Stimulated activated CD8-positive, alpha-beta memory T cell treated with anti-CD3 and anti-CD28 coated beads, Interleukin-12 subunit alpha, Interleukin-12 subunit beta, amount 100 ng/mL, for 24 hours (primary cell): ENCODE measurements around the gene ALDH1A1.

Source experiments
- DNase-seq: peaks from one replicate; pipeline ENCODE4 v3.0.0-alpha.2; 2020; ENCODE audit errors: extremely low read depth

The ALDH1A1 gene

DNA sequence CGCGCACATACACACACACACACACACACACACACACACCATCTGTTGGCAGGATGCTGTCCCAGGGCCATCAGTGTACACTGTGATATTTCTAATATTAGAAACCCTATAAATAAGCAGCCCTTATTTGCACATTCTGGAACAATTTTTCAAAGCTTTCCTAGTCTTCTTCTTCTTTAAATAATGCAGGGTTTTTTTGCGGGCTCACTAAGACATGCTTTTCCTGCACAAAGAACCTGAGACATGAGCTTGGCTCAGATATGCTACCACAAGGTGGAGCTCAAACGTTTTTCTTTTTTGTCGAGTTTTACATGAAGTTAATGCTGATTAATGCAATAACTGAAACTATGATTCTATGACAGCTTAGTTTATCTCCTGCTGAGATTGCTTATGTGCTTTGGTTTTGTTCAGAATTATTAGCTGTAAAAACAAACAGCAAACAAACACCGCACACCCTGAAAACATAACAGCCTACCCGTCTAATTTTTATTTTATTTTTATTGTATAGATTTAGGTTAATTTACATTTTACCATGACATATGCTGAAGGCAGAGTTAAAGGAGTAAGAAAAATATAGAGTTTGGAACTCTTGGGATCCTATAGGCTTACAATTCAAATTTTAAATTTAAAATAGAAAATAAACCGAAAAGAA, 95.8 kb downstream of the ALDH1A1 start:
- no peak for DNase-seq

DNA sequence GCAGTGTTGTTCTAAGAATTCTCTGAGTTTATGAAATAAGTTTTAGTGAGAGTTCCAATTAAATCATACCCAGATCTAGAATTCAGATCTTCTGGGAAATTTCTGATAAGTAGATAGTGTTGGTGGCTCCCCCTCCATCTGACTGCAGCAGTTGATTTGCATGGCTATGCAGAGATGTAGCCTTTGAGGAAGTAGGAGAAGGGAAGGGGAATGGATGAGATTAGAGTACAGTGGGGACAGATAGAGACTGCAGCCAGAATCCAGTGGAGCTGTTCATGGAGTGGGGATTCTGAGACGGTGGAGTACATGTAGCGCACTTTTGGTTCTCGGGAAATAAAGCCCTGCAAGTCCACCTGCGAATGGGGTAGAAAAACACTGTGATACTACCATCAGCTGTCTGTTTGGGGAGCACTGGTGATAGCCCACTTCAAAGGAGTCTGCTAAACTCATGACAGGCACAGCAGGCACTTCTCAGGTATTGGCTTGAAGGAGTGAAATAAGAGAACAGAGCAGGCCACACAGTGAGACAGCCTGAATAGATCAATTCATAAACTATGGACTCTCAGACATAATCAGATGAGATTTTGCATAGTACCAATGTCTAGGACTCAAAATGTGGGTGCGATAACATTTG, 96.8 kb downstream of the ALDH1A1 start:
- no peak for DNase-seq

DNA sequence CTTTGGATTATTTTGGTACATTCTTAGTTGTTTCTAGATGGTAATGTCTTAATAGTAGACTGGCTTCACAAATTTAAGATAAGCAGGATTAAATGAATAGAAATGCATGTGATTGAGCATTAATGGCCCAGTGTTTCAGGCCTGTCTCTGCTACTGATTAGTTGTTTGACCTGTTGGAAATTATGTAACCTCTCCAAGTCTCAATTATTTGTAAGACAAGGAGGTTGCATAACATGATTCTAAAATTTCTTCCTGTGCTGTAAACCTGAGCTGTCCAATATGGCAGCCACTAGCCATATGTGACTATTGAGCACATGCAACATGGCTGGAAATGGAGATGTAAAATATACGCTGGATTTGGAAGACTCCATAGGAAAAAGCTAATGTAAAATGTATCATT, 97.5 kb downstream of the ALDH1A1 start:
- DNase-seq = no peak
